Esophagus muscularis mucosa (tissue), 4 donors: ENCODE measurements around the gene A2M.

Experiments used
- CTCF ChIP-seq, 3 experiments: fragments of 200-600 bp in 2 of 3; fragments of 450-650 bp in 1 of 3; sonication (generic) in 2 of 3; IDR thresholded peaks; one replicate each; pipeline ENCODE4 v1.5.1; 2017 to 2019; ENCODE audit warnings: antibody characterized with exemption in 3 of 3, mild to moderate bottlenecking in 2 of 3, moderate library complexity in 1 of 3
- EP300 ChIP-seq: sonication (generic); formaldehyde crosslinking; IDR thresholded peaks from one replicate; pipeline ENCODE4 v1.6.1; 2017; ENCODE audit warnings: antibody characterized with exemption
- POLR2A ChIP-seq: fragments of 450-650 bp; IDR thresholded peaks from one replicate; pipeline ENCODE4 v1.6.1; 2017; ENCODE audit warnings: antibody characterized with exemption, moderate library complexity, mild to moderate bottlenecking, low read depth
- POLR2AphosphoS5 ChIP-seq, 2 donors: sonication (generic); formaldehyde crosslinking; IDR thresholded peaks; one replicate each; pipeline ENCODE4 v1.6.1; 2017; ENCODE audit warnings: antibody characterized with exemption in 2 of 2

DNA sequence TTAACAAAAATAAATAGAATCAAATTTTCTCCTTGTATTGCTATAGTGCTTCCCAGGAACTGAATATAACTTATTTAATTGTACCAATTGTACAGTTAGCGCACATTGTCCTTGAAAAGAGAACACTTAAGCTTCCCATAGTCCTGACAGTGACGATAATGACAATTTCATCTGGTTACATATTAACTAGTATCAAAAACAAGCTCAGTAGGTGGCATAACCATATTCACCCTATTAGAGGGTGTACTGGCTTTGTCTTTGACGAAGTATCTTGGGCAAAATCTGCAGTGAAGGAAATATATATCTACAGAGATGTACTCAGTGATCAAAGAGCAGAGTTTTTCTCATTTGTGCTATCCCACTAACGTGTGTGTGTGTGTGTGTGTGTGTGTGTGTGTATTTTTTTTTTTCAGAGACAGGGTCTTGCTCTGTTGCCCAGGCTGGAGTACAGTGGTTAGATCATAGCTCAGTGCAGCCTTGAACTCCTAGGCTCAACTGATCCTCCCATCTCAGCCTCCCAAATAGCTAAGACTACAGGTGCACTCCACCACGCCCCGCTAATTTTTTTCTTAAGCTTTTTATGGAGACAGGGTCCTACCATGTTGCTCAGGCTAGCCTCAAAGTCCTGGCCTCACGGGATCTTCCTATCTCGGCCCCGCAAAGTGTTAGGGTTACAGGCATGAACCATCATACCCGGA is 4.9 kb upstream of the A2M start:
- TF ChIP-seq CTCF (IDR thresholded peaks at IDR 0.05) (no peak), EP300 (no peak), POLR2AphosphoS5 (IDR thresholded peaks at IDR 0.05) (no peak), POLR2A (no peak)
